Measurements from ENCODE around the gene ARHGEF28. TPM values are rescaled to one million over a fixed set of nuclear protein-coding genes. Genes with fewer than 3 reads are reported as not detected.
A peak's percentile ranks its signal among the peaks of the same experiment; 100 is the strongest.

ARHGEF28 gene
- total and polyA plus RNA-seq, 8 donors: 13.9 to 156 (median 55.7) TPM

- Histone ChIP-seq H3K27me3 (no peaks in the 10 kb centered on the region), H3K4me1 (peaks cover 0 to 4% (median 0%) of the 10 kb centered on the region in 4 donors), H3K4me3 (no peak overlapping the region), H3K9me3 (no peaks in the 10 kb centered on the region), H3K36me3 (no peaks in the 10 kb centered on the region), H3K27ac (no peak overlapping the region)
- DNase-seq: no peak
- intact Hi-C loops (cut with DNase I; ENCODE audit: low total_unique reads): no loop called here
- WGBS, 5 donors: 48 to 75% (median 67%) methylated on average over 3 of the region's 3 CpGs
- TF ChIP-seq POLR2AphosphoS5 (IDR thresholded peaks at IDR 0.05) (peak in 1 of 3 donors; percentile 15), EP300 (IDR thresholded peaks at IDR 0.05) (no peak)
Measured at GRCh38 chr5:73948720-73949119, 322.7 kb downstream of the ARHGEF28 start.

DNA sequence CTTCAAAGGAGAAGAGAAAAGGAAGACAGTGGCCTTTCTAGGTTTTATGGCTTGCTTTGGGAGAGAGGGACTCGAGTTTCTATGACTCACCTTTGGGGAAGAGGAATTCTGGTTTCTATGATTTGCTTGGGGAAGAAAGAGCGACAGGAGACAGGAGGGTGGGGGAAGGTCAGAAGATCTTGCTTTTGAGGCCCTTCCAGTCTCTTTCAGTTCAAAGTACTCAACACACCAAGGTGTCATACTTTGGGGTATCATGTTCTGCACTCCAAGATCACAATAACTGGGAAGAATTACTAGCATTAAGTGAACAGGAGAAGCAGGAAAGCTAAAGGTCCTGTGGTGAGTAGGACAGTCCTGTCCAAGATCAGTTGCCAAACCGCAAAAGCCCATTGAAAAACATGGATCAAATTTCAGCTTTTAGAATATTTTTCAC is 324.5 kb downstream of the ARHGEF28 start:
- Histone ChIP-seq H3K4me3 (no peak overlapping the region), H3K36me3 (no peaks in the 10 kb centered on the region), H3K4me1 (peaks cover 0 to 4% (median 0%) of the 10 kb centered on the region in 4 donors), H3K27ac (no peak overlapping the region), H3K9me3 (no peaks in the 10 kb centered on the region), H3K27me3 (no peaks in the 10 kb centered on the region)
- no peak for DNase-seq
- 23 to 90% (median 72%) methylated on average over 3 of the region's 3 CpGs for WGBS, 5 donors
- intact Hi-C loops (cut with DNase I; ENCODE audit: low total_unique reads): no loop called here
- no peak for TF ChIP-seq EP300 (IDR thresholded peaks at IDR 0.05)
- TF ChIP-seq, protein P1, sequence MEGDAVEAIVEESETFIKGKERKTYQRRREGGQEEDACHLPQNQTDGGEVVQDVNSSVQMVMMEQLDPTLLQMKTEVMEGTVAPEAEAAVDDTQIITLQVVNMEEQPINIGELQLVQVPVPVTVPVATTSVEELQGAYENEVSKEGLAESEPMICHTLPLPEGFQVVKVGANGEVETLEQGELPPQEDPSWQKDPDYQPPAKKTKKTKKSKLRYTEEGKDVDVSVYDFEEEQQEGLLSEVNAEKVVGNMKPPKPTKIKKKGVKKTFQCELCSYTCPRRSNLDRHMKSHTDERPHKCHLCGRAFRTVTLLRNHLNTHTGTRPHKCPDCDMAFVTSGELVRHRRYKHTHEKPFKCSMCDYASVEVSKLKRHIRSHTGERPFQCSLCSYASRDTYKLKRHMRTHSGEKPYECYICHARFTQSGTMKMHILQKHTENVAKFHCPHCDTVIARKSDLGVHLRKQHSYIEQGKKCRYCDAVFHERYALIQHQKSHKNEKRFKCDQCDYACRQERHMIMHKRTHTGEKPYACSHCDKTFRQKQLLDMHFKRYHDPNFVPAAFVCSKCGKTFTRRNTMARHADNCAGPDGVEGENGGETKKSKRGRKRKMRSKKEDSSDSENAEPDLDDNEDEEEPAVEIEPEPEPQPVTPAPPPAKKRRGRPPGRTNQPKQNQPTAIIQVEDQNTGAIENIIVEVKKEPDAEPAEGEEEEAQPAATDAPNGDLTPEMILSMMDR (IDR thresholded peaks at IDR 0.05): no peak
- no peak for TF ChIP-seq POLR2AphosphoS5 (IDR thresholded peaks at IDR 0.05)
- TF ChIP-seq POLR2A (IDR thresholded peaks at IDR 0.05): no peak

GRCh38 chr5:73950912-73951430 is 325.0 kb downstream of the ARHGEF28 start:
- no peaks in the 10 kb centered on the region for H3K36me3 ChIP-seq
- 81 to 94% (median 89%) methylated on average over 3 of the region's 3 CpGs for WGBS, 5 donors
- no peak for DNase-seq
- no peak overlapping the region for H3K27ac ChIP-seq
- H3K4me3 ChIP-seq: no peak overlapping the region
- H3K27me3 ChIP-seq: no peaks in the 10 kb centered on the region
- TF ChIP-seq POLR2AphosphoS5 (IDR thresholded peaks at IDR 0.05): no peak
- TF ChIP-seq EP300 (IDR thresholded peaks at IDR 0.05): no peak
- no peak for TF ChIP-seq POLR2A (IDR thresholded peaks at IDR 0.05)
- TF ChIP-seq, protein P1 (IDR thresholded peaks at IDR 0.05): no peak
- peaks cover 0 to 4% (median 0%) of the 10 kb centered on the region in 4 donors for H3K4me1 ChIP-seq
- H3K9me3 ChIP-seq: no peaks in the 10 kb centered on the region
- intact Hi-C loops (cut with DNase I; ENCODE audit: low total_unique reads): no loop called here

GRCh38 chr5:73952872-73953271 is 326.9 kb downstream of the ARHGEF28 start:
- TF ChIP-seq EP300 (IDR thresholded peaks at IDR 0.05) (no peak), POLR2AphosphoS5 (IDR thresholded peaks at IDR 0.05) (no peak), POLR2A (IDR thresholded peaks at IDR 0.05) (no peak)
- TF ChIP-seq, protein P1 (IDR thresholded peaks at IDR 0.05): no peak
- peak in 1 of 2 donors; percentile 43 for DNase-seq
- 57 to 66% (median 64%) methylated on average over 3 of the region's 3 CpGs for WGBS, 5 donors
- Histone ChIP-seq H3K9me3 (no peaks in the 10 kb centered on the region), H3K4me1 (no peaks in the 10 kb centered on the region), H3K36me3 (no peaks in the 10 kb centered on the region), H3K27me3 (no peaks in the 10 kb centered on the region), H3K4me3 (no peak overlapping the region), H3K27ac (no peak overlapping the region)
- intact Hi-C loops (cut with DNase I; ENCODE audit: low total_unique reads): no loop called here

DNA sequence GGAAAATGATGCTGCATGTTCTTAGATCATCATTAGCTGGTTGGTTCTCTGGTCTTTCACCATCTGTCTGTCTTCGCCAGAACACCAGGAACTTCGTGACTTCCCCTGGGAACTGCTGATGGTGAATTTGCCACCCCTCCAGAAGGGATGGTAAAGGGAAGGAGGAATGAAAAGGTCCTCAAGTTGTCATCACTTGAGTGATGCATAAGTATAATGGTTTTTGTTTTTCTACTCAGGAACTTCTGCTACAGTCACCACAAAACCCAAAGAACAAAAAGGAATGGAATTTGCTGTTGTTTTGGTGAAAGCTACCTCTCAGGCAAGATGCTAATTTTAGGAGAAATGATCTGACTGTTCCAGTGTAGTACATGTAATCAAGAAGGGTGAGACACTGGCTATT is 328.4 kb downstream of the ARHGEF28 start:
- Histone ChIP-seq H3K4me1 (no peaks in the 10 kb centered on the region), H3K27ac (no peak overlapping the region), H3K4me3 (no peak overlapping the region), H3K27me3 (no peaks in the 10 kb centered on the region), H3K9me3 (no peaks in the 10 kb centered on the region), H3K36me3 (no peaks in the 10 kb centered on the region)
- WGBS, 5 donors: 85 to 90% (median 87%) methylated on average over 2 of the region's 2 CpGs
- intact Hi-C loops (cut with DNase I; ENCODE audit: low total_unique reads): no loop called here
- DNase-seq: no peak
- TF ChIP-seq POLR2AphosphoS5 (IDR thresholded peaks at IDR 0.05) (no peak), POLR2A (IDR thresholded peaks at IDR 0.05) (no peak), EP300 (IDR thresholded peaks at IDR 0.05) (no peak)
- TF ChIP-seq, protein P1 (IDR thresholded peaks at IDR 0.05): no peak
